GM12872 (cell line): ENCODE results near the gene ARNT2.

ENCODE experiments used
- CTCF ChIP-seq: IDR thresholded peaks from 3 replicates; pipeline ENCODE4 v1.5.1; 2011; ENCODE audit warnings: low read depth, mild to moderate bottlenecking, low read length, moderate library complexity; ENCODE audit not compliant: insufficient read depth

Gene ARNT2

GRCh38 chr15:80580536-80581260, 176.5 kb downstream of the ARNT2 start:
- TF ChIP-seq CTCF: no peak

GRCh38 chr15:80581976-80582375, 177.8 kb downstream of the ARNT2 start:
- no peak for TF ChIP-seq CTCF

- TF ChIP-seq CTCF: no peak
These were observed 178.7 kb downstream of the ARNT2 start for GRCh38 chr15:80582816-80583423.

GRCh38 chr15:80584561-80584964, 180.4 kb downstream of the ARNT2 start:
- no peak for TF ChIP-seq CTCF

GRCh38 chr15:80584973-80585525, 180.9 kb downstream of the ARNT2 start:
- no peak for TF ChIP-seq CTCF

- TF ChIP-seq CTCF: 0 out of 3 replicates have a peak, but pooled peaks have one; percentile 9
These were observed 181.4 kb downstream of the ARNT2 start for GRCh38 chr15:80585544-80586018.

- no peak for TF ChIP-seq CTCF
These were observed 182.0 kb downstream of the ARNT2 start for GRCh38 chr15:80586161-80586560.
